HCT116 (cell line): ENCODE data around the gene GLYATL3. TPM values are rescaled to one million over a fixed set of nuclear protein-coding genes. Genes with fewer than 3 reads are reported as not detected.

ENCODE experiments used
- ATAC-seq: fragments of 200-7000 bp; cut with Tn5 transposase; 2 replicates; pipeline ENCODE4 v1.9.1; 2020; ENCODE audit warnings: mild to moderate bottlenecking, moderate library complexity
- BruUV-seq: library from RNA; stranded (reverse); fragments of 400-500 nt; replicated peaks from 2 replicates; lab custom pipeline; 2021; lab: Mats Ljungman, UMichigan
- CTCF ChIA-PET: fragments of 300-600 bp; sonication (Branson Sonifier 250); formaldehyde crosslinking; loops from one replicate; lab custom pipeline; 2021; ENCODE audit warnings: antibody characterized with exemption; lab: Charles Lee
- POLR2A ChIA-PET: fragments of 300-600, 350-600 bp; sonication (Branson Sonifier 250); formaldehyde crosslinking; loops from one replicate; lab custom pipeline; 2021; ENCODE audit warnings: antibody characterized with exemption; lab: Charles Lee
- RAD21 ChIA-PET, 2 experiments: fragments of 300-600 bp; sonication (Branson Sonifier 250); formaldehyde crosslinking; loops; one replicate each; lab custom pipeline; 2023; ENCODE audit warnings: low total read pairs in 2 of 2; ENCODE audit not compliant: uncharacterized antibody in 2 of 2, unreplicated experiment in 2 of 2, low non-redundant PET in 1 of 2; lab: Charles Lee
- DNase-seq: peaks from one replicate; pipeline ENCODE4 v3.0.0-alpha.2; 2010; ENCODE audit warnings: low read depth, low spot score
- H2AFZ ChIP-seq: fragments of 200-600 bp; shearing (Covaris generic), sonication (generic); 2 replicates; pipeline ENCODE4 v1.6.1; 2017; ENCODE audit warnings: low read depth, mixed run types, mixed read lengths, antibody characterized with exemption, low read length; ENCODE audit not compliant: poor library complexity, severe bottlenecking
- H3K27ac ChIP-seq: 2 replicates; pipeline ENCODE4 v1.5.1; 2012; ENCODE audit warnings: low read depth, low read length
- H3K27me3 ChIP-seq: fragments of 200-600 bp; sonication (generic); 2 replicates; pipeline ENCODE4 v1.6.1; 2016; ENCODE audit warnings: mixed run types, low read length, mixed read lengths; ENCODE audit not compliant: insufficient read depth
- H3K36me3 ChIP-seq, 2 experiments: fragments of 200-500 bp in 1 of 2; fragments of 200-600 bp in 1 of 2; sonication (Bioruptor generic) in 1 of 2; sonication (generic) in 1 of 2; 2 replicates each; pipeline versions ENCODE4 v1.5.1 to v1.6.1; 2014 to 2016; ENCODE audit warnings: low read length in 2 of 2, inconsistent platforms in 1 of 2, mixed read lengths in 1 of 2, mixed run types in 1 of 2; ENCODE audit not compliant: insufficient read depth in 2 of 2, control insufficient read depth in 1 of 2
- H3K4me1 ChIP-seq, 2 experiments: fragments of 200-600 bp in 1 of 2; sonication (generic) in 1 of 2; 2 replicates each; pipeline versions ENCODE4 v1.5.1 to v1.6.1; 2012 to 2017; ENCODE audit warnings: low read length in 2 of 2, inconsistent platforms in 1 of 2, mild to moderate bottlenecking in 1 of 2, mixed read lengths in 1 of 2, mixed run types in 1 of 2, moderate library complexity in 1 of 2; ENCODE audit not compliant: insufficient read depth in 2 of 2, control insufficient read depth in 1 of 2
- H3K4me2 ChIP-seq: fragments of 200-600 bp; sonication (generic); 2 replicates; pipeline ENCODE4 v1.6.1; 2017; ENCODE audit warnings: mixed run types, low read length, mixed read lengths
- H3K4me3 ChIP-seq, 2 experiments: fragments of 200-600 bp in 1 of 2; sonication (generic) in 1 of 2; replicated peaks in 1 of 2; 2 replicates each; pipeline ENCODE4 v1.5.1; 2011 to 2016; ENCODE audit warnings: low read length in 2 of 2, control low read depth in 1 of 2, low read depth in 1 of 2, mild to moderate bottlenecking in 1 of 2, mixed read lengths in 1 of 2, mixed run types in 1 of 2
- H3K79me2 ChIP-seq: fragments of 200-600 bp; sonication (generic); 2 replicates; pipeline ENCODE4 v1.6.1; 2017; ENCODE audit warnings: mild to moderate bottlenecking, mixed run types, low read length, moderate library complexity, mixed read lengths; ENCODE audit not compliant: insufficient read depth
- H3K9ac ChIP-seq: fragments of 200-600 bp; sonication (generic); 2 replicates; pipeline ENCODE4 v1.6.1; 2016; ENCODE audit warnings: low read length, mixed read lengths
- H3K9me2 ChIP-seq: fragments of 200-600 bp; sonication (generic), shearing (Covaris generic); 2 replicates; pipeline ENCODE4 v1.6.1; 2017; ENCODE audit warnings: mixed run types, mild to moderate bottlenecking, moderate library complexity; ENCODE audit not compliant: insufficient read depth
- H3K9me3 ChIP-seq, 2 experiments: fragments of 200-500 bp in 1 of 2; fragments of 200-600 bp in 1 of 2; sonication (Bioruptor generic) in 1 of 2; sonication (generic) in 1 of 2; 2 replicates each; pipeline ENCODE4 v1.6.1; 2014 to 2017; ENCODE audit warnings: low read length in 2 of 2, mixed read lengths in 2 of 2, inconsistent platforms in 1 of 2, low read depth in 1 of 2, mild to moderate bottlenecking in 1 of 2, mixed run types in 1 of 2, moderate library complexity in 1 of 2; ENCODE audit not compliant: control insufficient read depth in 1 of 2, insufficient read depth in 1 of 2
- H4K20me1 ChIP-seq: fragments of 200-600 bp; sonication (generic), shearing (Covaris generic); 2 replicates; pipeline ENCODE4 v1.6.1; 2017; ENCODE audit warnings: mixed run types, mild to moderate bottlenecking, moderate library complexity; ENCODE audit not compliant: insufficient read depth
- CTCF ChIP-seq, 3 experiments: fragments of 200-600 bp in 1 of 3; sonication (generic) in 1 of 3; IDR thresholded peaks in 2 of 3; conservative IDR thresholded peaks in 1 of 3; 2 replicates each; pipeline ENCODE4 v1.5.1; 2012 to 2017; ENCODE audit warnings: low read depth in 2 of 3, low read length in 2 of 3, antibody characterized with exemption in 1 of 3, borderline replicate concordance in 1 of 3, control low read depth in 1 of 3, mild to moderate bottlenecking in 1 of 3, mixed read lengths in 1 of 3, mixed run types in 1 of 3, moderate library complexity in 1 of 3; ENCODE audit not compliant: insufficient read depth in 1 of 3
- ELF1 ChIP-seq: IDR thresholded peaks from 2 replicates; pipeline ENCODE4 v1.6.1; 2012; ENCODE audit warnings: low read depth, borderline replicate concordance
- EZH2 ChIP-seq: fragments of 200-600 bp; sonication (generic); IDR thresholded peaks from 2 replicates; pipeline ENCODE4 v1.6.1; 2017; ENCODE audit warnings: antibody characterized with exemption, mixed run types
- POLR2A ChIP-seq: IDR thresholded peaks from 2 replicates; pipeline ENCODE4 v1.7.0; 2011; ENCODE audit warnings: borderline replicate concordance; ENCODE audit not compliant: insufficient read depth, insufficient read length; ENCODE audit errors: extremely low read depth
- RAD21 ChIP-seq: IDR thresholded peaks from 2 replicates; pipeline ENCODE4 v1.6.1; 2012; ENCODE audit warnings: low read depth, mild to moderate bottlenecking
- REST ChIP-seq: IDR thresholded peaks from 2 replicates; pipeline ENCODE4 v1.6.1; 2012; ENCODE audit warnings: low read depth
- SRF ChIP-seq: IDR thresholded peaks from 2 replicates; pipeline ENCODE4 v1.6.1; 2012; ENCODE audit warnings: low read depth
- YY1 ChIP-seq: IDR thresholded peaks from 2 replicates; pipeline ENCODE4 v1.6.1; 2011; ENCODE audit warnings: low read length, low read depth, moderate library complexity, mild to moderate bottlenecking; ENCODE audit not compliant: insufficient replicate concordance; ENCODE audit errors: extremely low read depth
- intact Hi-C: fragments of 100-400 bp; cut with micrococcal nuclease; formaldehyde crosslinking; loops from 2 replicates; pipeline ENCODE4 v1.10.0; 2022
- total RNA-seq: library from RNA; stranded (reverse); gene quantifications from one replicate; pipeline ENCODE4 v1.2.1, GENCODE V29; 2021; ENCODE audit not compliant: unreplicated experiment
- TF ChIP-seq, protein P1 (sequence below): IDR thresholded peaks from 2 replicates; pipeline ENCODE4 v1.6.1; 2012

GLYATL3 gene
- total RNA-seq, 1 experiment from 2014 or later = not detected

DNA sequence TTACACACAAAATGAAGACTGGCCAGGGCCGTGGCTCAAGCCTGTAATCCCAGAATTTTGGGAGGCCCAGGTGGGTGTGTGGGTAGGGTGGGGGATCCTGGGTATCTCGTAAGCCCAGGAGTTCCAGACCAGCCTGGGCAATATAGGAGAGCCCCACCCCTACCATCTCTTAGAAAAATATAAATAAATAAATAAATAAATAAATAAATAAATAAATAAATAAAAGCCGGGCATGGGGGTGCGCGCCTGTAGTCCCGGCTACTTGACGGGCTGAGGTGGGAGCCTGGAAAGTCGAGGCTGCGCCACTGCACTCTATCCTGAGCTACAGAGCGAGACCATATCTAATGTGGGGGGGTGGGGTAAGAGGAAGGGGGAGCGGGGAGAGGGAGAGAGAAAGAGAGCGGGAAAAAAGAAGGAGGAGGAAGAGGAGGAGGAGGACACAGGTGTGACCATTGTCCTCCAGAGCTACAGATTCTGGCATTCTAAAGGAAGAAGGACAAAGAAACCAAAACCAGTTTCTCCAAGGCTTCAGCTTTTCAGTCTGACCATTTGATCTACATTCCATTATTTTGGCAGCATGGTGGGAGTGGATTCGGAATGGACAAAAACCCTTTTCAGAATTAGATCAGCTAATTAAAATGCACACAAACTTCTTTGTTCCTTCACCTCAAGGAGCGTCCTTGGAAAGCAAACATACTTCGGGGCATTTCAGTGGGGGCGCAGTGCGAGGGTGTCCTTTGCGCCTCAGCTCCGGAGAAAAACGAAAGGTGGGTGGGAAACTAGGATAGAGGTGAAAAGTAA lies 50.2 kb downstream of the GLYATL3 start:
- BruUV-seq = TSS peak; percentile 86
- Histone ChIP-seq H3K27me3 (no peaks in the 10 kb centered on the region), H2AFZ (peak overlapping the region; percentile 92), H3K9me2 (no peaks in the 10 kb centered on the region), H3K36me3 (no peaks in the 10 kb centered on the region), H3K4me3 (peak overlapping the region; percentile 75), H4K20me1 (no peaks in the 10 kb centered on the region), H3K27ac (peak overlapping the region; percentile 81), H3K4me1 (peaks cover 39 to 57% of the 10 kb centered on the region in 2 experiments), H3K79me2 (peaks cover 30% of the 10 kb centered on the region), H3K4me2 (peak overlapping the region; percentile 98), H3K9me3 (no peaks in the 10 kb centered on the region), H3K9ac (peak overlapping the region; percentile 82)
- ChIA-PET CTCF (interaction anchor here (1.0 to 2.6 kb wide), 5 partner anchors 8 to 73 kb away, joined by 3 to 21 read pairs (median 3); no protein-coding TSS in a partner anchor), RAD21 (interaction anchor here (1.2 to 1.6 kb wide), 2 partner anchors 57 kb away, joined by 3 to 4 read pairs; no protein-coding TSS in a partner anchor), POLR2A (interaction anchor here (0.7 to 2.4 kb wide), 8 partner anchors 7 to 376 kb away, joined by 3 to 7 read pairs (median 5); no protein-coding TSS in a partner anchor)
- DNase-seq (no peak), ATAC-seq (no peak)
- TF ChIP-seq CTCF (IDR thresholded peaks at IDR 0.05 in 2 of 3, conservative IDR thresholded peaks at IDR 0.05 in 1 of 3; ENCODE audit: borderline replicate concordance in 1 of 3, insufficient read depth in 1 of 3, low read depth in 2 of 3, low read length in 2 of 3) (no peak; a peak in 1 of 6 replicates), YY1 (no peak), POLR2A (no peak), ELF1 (no peak), EZH2 (no peak), RAD21 (no peak), SRF (no peak), REST (no peak)
- TF ChIP-seq, protein P1, sequence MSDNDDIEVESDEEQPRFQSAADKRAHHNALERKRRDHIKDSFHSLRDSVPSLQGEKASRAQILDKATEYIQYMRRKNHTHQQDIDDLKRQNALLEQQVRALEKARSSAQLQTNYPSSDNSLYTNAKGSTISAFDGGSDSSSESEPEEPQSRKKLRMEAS = no peak
- intact Hi-C loops = loop anchor here (1.0 kb wide), 1 partner anchor 9 kb away; no protein-coding TSS in a partner anchor
